Measurements from ENCODE around the gene TMEM132C. TPM values are rescaled to one million over a fixed set of nuclear protein-coding genes. Genes with fewer than 3 reads are reported as not detected.

Gene TMEM132C
- total RNA-seq, 2 experiments from 2014 or later = not detected

GRCh38 chr12:128637642-128638606, 371.0 kb downstream of the TMEM132C start:
- H3K27ac Mint-ChIP-seq = no peak overlapping the region
- ATAC-seq = no peak
- CTCF ChIA-PET = interaction anchor here (0.6 kb wide), 1 partner anchor 859 kb away, joined by 3 read pairs; no protein-coding TSS in a partner anchor
- peaks cover 2% of the 10 kb centered on the region for H3K27me3 Mint-ChIP-seq
- no peaks in the 10 kb centered on the region for H3K4me1 Mint-ChIP-seq
- no peak for DNase-seq
- POLR2A ChIA-PET = interaction anchor here (0.5 kb wide), 1 partner anchor 98 kb away, joined by 3 read pairs; no protein-coding TSS in a partner anchor
- no peak overlapping the region for H3K4me3 Mint-ChIP-seq
- no peaks in the 10 kb centered on the region for H3K9me3 Mint-ChIP-seq (ENCODE audit: low read depth)
- intact Hi-C loops (cut with DNase I, micrococcal nuclease) = no loop called here
- no peaks in the 10 kb centered on the region for H3K36me3 Mint-ChIP-seq (ENCODE audit: low read depth)

- Mint-ChIP-seq H3K4me3 (no peak overlapping the region), H3K4me1 (no peaks in the 10 kb centered on the region), H3K27ac (no peak overlapping the region), H3K36me3 (ENCODE audit: low read depth) (no peaks in the 10 kb centered on the region), H3K9me3 (ENCODE audit: low read depth) (no peaks in the 10 kb centered on the region), H3K27me3 (peaks cover 4% of the 10 kb centered on the region)
- ATAC-seq = no peak
- ChIA-PET CTCF (no interaction called here), POLR2A (no interaction called here)
- intact Hi-C loops (cut with DNase I, micrococcal nuclease) = no loop called here
- DNase-seq = no peak
Observed at GRCh38 chr12:128639089-128639488, 372.1 kb downstream of the TMEM132C start.

DNA sequence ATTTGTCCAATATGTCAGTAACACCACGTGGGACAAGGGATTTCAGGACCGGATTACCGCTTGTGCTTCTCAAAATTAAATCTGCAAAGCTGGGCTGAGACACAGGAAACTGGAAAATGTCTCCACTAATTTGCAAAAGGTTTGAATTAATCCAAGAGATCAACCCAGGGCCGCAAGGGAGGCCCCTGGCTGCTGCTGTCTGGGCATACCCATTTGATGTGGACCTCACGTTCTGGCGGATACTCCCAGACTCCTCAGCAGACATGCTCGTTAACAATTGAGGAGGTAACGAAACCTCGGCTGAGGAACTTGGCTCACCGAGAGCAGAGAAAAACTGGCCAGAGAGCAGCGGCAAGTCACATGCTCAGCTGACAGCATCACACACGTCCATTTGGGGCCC, 376.2 kb downstream of the TMEM132C start:
- CTCF ChIA-PET = no interaction called here
- Mint-ChIP-seq H3K27ac (no peak overlapping the region), H3K9me3 (ENCODE audit: low read depth) (peaks cover 10% of the 10 kb centered on the region), H3K36me3 (ENCODE audit: low read depth) (no peaks in the 10 kb centered on the region), H3K4me3 (no peak overlapping the region), H3K4me1 (no peaks in the 10 kb centered on the region), H3K27me3 (peaks cover 2% of the 10 kb centered on the region)
- intact Hi-C loops (cut with DNase I, micrococcal nuclease) = loop anchor here in 1 of 2 experiments (5.0 kb wide), 1 partner anchor 1369 kb away; no protein-coding TSS in a partner anchor
- ATAC-seq (no peak), DNase-seq (no peak)
- POLR2A ChIA-PET = no interaction called here

- ATAC-seq (no peak), DNase-seq (peak; percentile 62)
- Mint-ChIP-seq H3K27ac (no peak overlapping the region), H3K9me3 (ENCODE audit: low read depth) (peaks cover 13% of the 10 kb centered on the region), H3K4me1 (no peaks in the 10 kb centered on the region), H3K4me3 (no peak overlapping the region), H3K36me3 (ENCODE audit: low read depth) (no peaks in the 10 kb centered on the region), H3K27me3 (peaks cover 2% of the 10 kb centered on the region)
- intact Hi-C loops (cut with DNase I, micrococcal nuclease) = loop anchor here in 1 of 2 experiments (1.0 to 5.0 kb wide), 2 partner anchors 1270 to 1368 kb away; no protein-coding TSS in a partner anchor
- POLR2A ChIA-PET = no interaction called here
- CTCF ChIA-PET = interaction anchor here (0.7 kb wide), 1 partner anchor 230 kb away, joined by 3 read pairs; no protein-coding TSS in a partner anchor
Observed at GRCh38 chr12:128644664-128645296, 377.8 kb downstream of the TMEM132C start.

- DNase-seq = no peak
- Mint-ChIP-seq H3K27me3 (peaks cover 3% of the 10 kb centered on the region), H3K27ac (no peak overlapping the region), H3K36me3 (ENCODE audit: low read depth) (no peaks in the 10 kb centered on the region), H3K9me3 (ENCODE audit: low read depth) (peaks cover 13% of the 10 kb centered on the region), H3K4me3 (no peak overlapping the region), H3K4me1 (no peaks in the 10 kb centered on the region)
- no peak for ATAC-seq
- intact Hi-C loops (cut with DNase I, micrococcal nuclease) = no loop called here
- ChIA-PET CTCF (no interaction called here), POLR2A (no interaction called here)
Observed at GRCh38 chr12:128649902-128650301, 382.9 kb downstream of the TMEM132C start.

DNA sequence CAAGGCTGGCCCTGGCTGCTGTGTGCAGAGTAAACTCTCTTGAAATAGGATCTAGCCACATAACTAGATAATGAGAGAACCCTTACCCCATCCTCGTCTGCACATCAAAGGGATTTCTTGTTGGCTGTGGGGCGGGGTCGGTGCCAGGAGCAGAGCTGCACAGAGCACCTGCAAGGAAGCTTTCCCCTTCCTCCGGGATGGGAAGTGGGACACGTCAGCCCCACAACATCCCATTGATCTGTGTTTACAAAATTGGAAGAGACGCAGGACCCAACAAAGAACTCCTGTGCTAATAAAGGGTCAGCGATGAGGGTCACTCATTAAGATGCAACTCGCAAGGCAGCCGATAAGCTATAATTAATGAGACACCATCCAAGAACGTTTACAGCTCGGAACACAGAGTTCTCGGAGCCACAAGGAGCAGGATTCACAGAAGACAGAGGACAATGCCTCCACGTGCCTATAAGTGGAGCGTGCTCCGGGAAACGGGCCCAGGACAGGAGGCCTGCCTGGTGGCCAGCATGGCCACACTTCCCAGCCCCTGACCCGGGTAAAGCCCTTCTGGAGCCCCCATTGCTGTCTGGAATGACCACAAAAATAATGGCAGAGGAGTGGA, 385.3 kb downstream of the TMEM132C start:
- Mint-ChIP-seq H3K4me1 (no peaks in the 10 kb centered on the region), H3K9me3 (ENCODE audit: low read depth) (peaks cover 12% of the 10 kb centered on the region), H3K36me3 (ENCODE audit: low read depth) (no peaks in the 10 kb centered on the region), H3K27ac (no peak overlapping the region), H3K4me3 (no peak overlapping the region), H3K27me3 (peaks cover 3% of the 10 kb centered on the region)
- ChIA-PET POLR2A (no interaction called here), CTCF (no interaction called here)
- no peak for ATAC-seq
- intact Hi-C loops (cut with DNase I, micrococcal nuclease) = no loop called here
- DNase-seq = no peak

DNA sequence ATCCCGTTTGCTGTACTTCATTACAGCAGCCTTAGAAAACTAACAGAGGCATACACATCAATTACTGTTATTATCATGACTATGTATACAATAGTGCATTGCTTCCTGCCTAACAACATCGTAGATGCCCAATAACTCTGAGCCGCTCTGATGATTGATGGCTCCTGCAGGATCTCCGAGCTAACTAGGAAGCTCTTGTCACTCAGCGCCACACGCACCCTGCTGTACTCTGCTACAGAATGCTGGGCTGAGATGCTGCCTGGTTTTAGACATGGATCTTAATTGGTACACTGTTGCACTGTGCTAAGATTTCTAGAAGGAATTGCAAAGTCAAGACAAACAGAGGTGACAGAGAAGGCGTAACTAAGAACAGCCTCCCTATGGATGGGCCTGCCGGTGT, 387.5 kb downstream of the TMEM132C start:
- Mint-ChIP-seq H3K4me3 (no peak overlapping the region), H3K9me3 (ENCODE audit: low read depth) (no peaks in the 10 kb centered on the region), H3K36me3 (ENCODE audit: low read depth) (no peaks in the 10 kb centered on the region), H3K27me3 (peaks cover 3% of the 10 kb centered on the region), H3K27ac (no peak overlapping the region), H3K4me1 (no peaks in the 10 kb centered on the region)
- DNase-seq (no peak), ATAC-seq (no peak)
- POLR2A ChIA-PET = no interaction called here
- intact Hi-C loops (cut with DNase I, micrococcal nuclease) = no loop called here
- CTCF ChIA-PET = no interaction called here

DNA sequence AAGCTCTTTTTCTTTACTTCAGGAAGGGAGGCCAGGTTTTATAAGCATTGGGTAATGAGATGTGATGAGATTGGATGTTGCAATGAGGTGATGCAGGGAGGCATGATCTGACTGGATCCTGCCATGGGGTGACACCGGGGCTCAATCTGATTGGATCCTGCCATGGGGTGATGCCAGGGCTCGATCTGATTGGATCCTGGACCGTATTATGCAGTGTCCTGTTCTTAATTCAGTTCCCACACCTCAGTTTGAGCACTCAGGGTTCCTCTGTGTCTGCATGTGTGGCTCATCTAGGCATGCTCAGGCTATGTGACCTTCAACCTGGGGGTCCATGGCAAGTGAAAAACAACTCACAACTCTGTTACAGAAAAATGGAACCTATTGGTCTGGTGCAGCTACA, 390.4 kb downstream of the TMEM132C start:
- Mint-ChIP-seq H3K4me3 (no peak overlapping the region), H3K36me3 (ENCODE audit: low read depth) (no peaks in the 10 kb centered on the region), H3K27ac (no peak overlapping the region), H3K4me1 (no peaks in the 10 kb centered on the region), H3K27me3 (no peaks in the 10 kb centered on the region), H3K9me3 (ENCODE audit: low read depth) (no peaks in the 10 kb centered on the region)
- POLR2A ChIA-PET = interaction anchor here (0.7 kb wide), 1 partner anchor 174 kb away, joined by 3 read pairs; no protein-coding TSS in a partner anchor
- intact Hi-C loops (cut with DNase I, micrococcal nuclease) = no loop called here
- CTCF ChIA-PET = no interaction called here
- no peak for ATAC-seq
- DNase-seq = no peak

DNA sequence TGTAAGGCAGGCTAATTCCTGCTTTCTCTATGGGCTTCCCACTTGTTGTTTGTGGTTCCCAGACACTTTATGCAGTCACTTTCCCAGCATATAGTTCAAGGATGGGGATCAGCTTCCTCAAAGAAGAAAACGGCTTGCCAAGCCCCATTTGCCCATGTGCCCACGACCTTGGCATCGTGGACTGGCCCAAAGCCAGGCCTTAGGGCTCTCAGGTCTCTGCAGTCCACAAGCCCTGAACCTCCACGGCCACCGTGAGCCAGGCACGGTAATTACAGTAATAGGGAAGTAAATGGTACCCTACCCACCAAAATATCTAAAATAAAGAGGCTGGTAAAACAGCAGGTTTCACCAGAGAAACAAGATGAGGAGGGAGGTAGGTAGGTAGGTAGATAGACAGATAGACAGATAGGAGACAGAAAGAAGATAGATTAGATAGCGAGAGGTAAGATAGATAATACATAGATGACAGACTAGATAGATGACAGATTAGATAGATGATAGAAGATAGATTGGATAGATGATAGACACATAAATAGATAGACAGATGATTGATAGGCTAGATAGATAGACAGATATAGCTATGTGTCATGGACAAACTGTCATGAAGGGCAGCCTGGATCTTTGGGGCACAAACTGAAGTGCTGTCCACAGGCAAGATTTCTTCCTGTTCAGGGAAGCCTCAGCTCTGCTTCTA, 393.7 kb downstream of the TMEM132C start:
- H3K36me3 Mint-ChIP-seq (ENCODE audit: low read depth) = no peaks in the 10 kb centered on the region
- ChIA-PET POLR2A (no interaction called here), CTCF (no interaction called here)
- H3K4me1 Mint-ChIP-seq = no peaks in the 10 kb centered on the region
- H3K27me3 Mint-ChIP-seq = peaks cover 2% of the 10 kb centered on the region
- no peak overlapping the region for H3K4me3 Mint-ChIP-seq
- DNase-seq (no peak), ATAC-seq (no peak)
- no peak overlapping the region for H3K27ac Mint-ChIP-seq
- H3K9me3 Mint-ChIP-seq (ENCODE audit: low read depth) = no peaks in the 10 kb centered on the region
- intact Hi-C loops (cut with DNase I, micrococcal nuclease) = no loop called here

GRCh38 chr12:128661226-128661569, 394.2 kb downstream of the TMEM132C start:
- no peak overlapping the region for H3K27ac Mint-ChIP-seq
- H3K36me3 Mint-ChIP-seq (ENCODE audit: low read depth) = no peaks in the 10 kb centered on the region
- DNase-seq (no peak), ATAC-seq (no peak)
- no peaks in the 10 kb centered on the region for H3K4me1 Mint-ChIP-seq
- no peak overlapping the region for H3K4me3 Mint-ChIP-seq
- ChIA-PET CTCF (no interaction called here), POLR2A (no interaction called here)
- intact Hi-C loops (cut with DNase I, micrococcal nuclease) = no loop called here
- H3K27me3 Mint-ChIP-seq = peaks cover 2% of the 10 kb centered on the region
- no peaks in the 10 kb centered on the region for H3K9me3 Mint-ChIP-seq (ENCODE audit: low read depth)

DNA sequence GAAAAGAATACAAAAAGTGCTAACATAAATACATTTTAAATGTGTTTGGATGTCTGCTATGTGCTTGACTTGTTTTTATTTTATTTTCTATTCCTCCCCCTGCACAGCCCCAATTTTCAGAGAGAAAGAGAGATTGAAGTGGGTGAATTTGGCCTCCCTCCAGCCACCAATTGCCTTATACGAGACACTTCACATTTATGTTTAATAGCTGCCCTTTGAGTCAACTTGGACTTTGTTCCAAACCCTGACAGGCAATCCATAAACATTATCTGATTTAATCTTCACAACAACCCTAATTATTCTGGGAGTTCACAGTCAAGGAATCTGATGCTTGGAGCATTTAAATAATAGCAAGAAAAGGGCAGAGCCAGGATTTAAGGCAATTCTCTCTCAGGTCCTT, 395.1 kb downstream of the TMEM132C start:
- Mint-ChIP-seq H3K9me3 (ENCODE audit: low read depth) (no peaks in the 10 kb centered on the region), H3K4me3 (no peak overlapping the region), H3K27me3 (peaks cover 2% of the 10 kb centered on the region), H3K27ac (no peak overlapping the region), H3K36me3 (ENCODE audit: low read depth) (no peaks in the 10 kb centered on the region), H3K4me1 (no peaks in the 10 kb centered on the region)
- CTCF ChIA-PET = no interaction called here
- POLR2A ChIA-PET = no interaction called here
- no peak for DNase-seq
- no peak for ATAC-seq
- intact Hi-C loops (cut with DNase I, micrococcal nuclease) = no loop called here

All from activated CD4-positive, alpha-beta T cell treated with anti-CD3 and anti-CD28 coated beads for 36 hours (primary cell).